GM18508 (cell line): Measurements from ENCODE around the gene PIGC.
"Not testable (repeated sequence)": the region's sequence is repeated elsewhere in the genome, so short reads cannot be mapped to it uniquely, and the experiment has no call there.

Experiments used
- ATAC-seq: cut with Tn5 transposase; IDR thresholded peaks from one replicate; pipeline ENCODE4 v1.9.1; 2021; ENCODE audit warnings: moderate number of reproducible peaks; ENCODE audit not compliant: insufficient read depth, unreplicated experiment

Gene PIGC

DNA sequence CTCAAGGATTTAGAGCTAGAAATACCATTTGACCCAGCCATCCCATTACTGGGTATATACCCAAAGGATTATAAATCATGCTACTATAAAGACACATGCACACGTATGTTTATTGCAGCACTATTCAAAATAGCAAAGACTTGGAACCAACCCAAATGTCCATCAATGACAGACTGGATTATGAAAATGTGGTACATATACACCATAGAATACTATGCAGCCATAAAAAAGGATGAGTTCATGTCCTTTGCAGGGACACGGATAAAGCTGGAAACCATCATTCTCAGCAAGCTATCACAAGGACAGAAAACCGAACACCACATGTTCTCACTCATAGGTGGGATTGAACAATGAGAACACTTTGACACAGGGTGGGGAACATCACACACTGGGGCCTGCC is 6.7 kb downstream of the PIGC start:
- ATAC-seq: not testable (repeated sequence)

- no peak for ATAC-seq
Observed at GRCh38 chr1:172431721-172432192, 12.1 kb downstream of the PIGC start.

DNA sequence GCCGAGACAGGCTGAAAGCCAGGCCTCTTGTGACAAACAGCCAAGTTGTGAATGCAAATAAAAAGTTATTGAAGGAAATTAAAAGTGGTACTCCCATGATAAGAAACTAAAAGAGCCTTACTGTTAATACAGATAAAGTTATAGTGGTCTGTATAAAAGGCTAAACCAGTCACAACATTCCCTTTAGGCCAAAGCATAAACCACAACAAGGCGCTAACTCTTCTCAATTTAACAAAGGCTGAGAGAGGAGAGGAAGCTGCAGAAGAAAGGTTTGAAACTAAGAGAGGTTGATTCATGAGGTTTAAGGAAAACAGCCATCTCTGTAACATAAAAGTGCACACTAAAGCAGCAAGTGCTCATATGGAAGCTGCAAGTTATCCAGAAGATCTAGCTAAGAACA is 12.7 kb downstream of the PIGC start:
- no peak for ATAC-seq

DNA sequence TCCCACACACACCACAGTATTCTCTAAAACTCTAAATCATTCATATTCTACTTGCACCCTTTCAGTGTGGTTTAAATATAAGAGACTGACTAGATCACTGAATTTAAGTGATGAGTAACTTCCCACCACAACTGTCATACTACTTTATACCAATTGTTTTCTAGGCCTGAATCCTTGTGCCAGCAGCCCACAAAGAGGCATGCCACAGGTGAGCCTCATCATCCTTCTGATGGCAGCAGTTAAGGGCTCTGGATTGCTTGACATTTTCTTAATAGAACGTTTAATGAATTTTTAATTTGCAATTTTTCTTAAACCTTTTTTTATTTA is 13.8 kb downstream of the PIGC start:
- ATAC-seq: no peak

DNA sequence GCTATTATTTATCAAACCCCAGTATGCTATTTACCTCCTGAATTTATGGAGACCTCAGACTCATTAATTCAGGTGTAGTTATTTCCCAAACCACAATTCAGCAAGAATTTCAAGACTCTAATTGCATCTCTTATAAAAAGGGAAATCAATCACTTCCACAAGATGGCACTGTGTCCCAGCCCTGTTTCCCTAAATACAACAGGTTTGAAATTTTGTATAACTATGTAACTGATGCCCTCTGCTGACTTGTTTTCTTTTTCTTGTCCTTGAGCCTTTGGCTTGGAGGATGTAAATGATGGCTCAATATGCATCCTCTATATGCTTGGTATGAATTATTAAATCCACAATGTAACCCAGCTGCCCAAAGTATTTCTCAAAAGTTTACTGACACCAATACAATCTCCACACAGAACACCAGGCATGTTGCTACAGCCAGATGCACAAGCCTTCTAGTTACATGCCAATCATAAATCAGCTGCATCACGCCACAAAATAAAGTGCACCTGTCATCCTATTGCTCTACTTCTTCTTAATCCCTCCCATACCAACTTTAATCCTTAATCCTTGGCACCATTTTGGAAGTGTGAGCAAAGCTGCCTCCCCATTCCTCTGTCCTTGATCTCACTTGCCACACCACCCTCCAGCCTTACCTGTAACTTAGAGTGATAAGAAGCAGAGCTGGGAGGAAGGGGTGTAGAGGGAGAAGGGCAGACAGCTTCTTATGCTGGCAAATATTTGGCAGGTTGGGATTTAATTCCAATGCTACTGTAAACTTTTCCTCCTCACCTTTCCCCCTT is 14.3 kb downstream of the PIGC start:
- no peak for ATAC-seq

GRCh38 chr1:172427191-172427590 is 16.7 kb downstream of the PIGC start:
- no peak for ATAC-seq

DNA sequence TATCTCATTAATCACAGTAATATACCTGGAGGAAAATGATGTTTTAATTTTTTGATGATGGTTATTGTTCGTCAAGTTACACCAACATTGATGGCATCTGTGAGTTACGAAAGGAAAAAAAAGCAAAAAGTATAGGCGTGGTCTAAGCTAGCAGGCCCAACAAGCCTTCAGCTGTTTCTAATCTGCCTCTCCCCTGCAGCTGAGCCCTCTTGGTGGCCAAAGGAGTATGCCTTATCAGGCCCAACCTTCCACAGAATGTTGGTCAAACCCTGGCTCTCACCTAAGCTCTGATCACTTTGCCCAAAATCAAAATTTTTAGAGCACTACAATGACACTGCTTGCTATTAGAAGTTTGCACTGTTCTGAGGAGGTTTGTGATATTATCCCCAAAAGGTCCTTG is 18.5 kb downstream of the PIGC start:
- no peak for ATAC-seq

- ATAC-seq: no peak
Observed at GRCh38 chr1:172423336-172423735, 20.5 kb downstream of the PIGC start.

- no peak for ATAC-seq
Observed at GRCh38 chr1:172421974-172422604, 21.8 kb downstream of the PIGC start.

DNA sequence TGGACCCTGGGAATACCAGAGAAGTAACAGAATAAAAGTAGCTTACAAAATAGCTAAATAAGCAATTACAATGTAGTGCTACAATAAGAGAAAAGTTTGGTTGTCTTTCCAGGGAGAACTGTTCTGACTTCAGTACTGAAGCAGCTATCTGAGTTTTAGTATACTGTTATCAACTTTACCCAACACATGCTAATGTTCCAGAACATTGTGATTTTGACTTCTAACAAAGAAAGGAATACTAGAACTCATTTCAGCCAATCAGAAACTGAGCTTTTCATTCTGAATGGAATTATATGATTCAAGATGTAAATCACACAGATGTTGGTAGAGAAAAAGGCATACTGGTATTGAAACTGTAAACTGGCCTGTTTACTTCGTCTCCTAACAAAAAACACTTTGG is 23.5 kb downstream of the PIGC start, which contains the start of gene C1orf105:
TSS of gene C1orf105 (plus strand) at position 301 of the 400 bp plus-strand sequence. CDS start 201 bp downstream, outside the sequence.
- no peak for ATAC-seq

GRCh38 chr1:172417557-172417956 is 26.3 kb downstream of the PIGC start:
- ATAC-seq: no peak

GRCh38 chr1:172416496-172417035 is 27.3 kb downstream of the PIGC start:
- no peak for ATAC-seq

DNA sequence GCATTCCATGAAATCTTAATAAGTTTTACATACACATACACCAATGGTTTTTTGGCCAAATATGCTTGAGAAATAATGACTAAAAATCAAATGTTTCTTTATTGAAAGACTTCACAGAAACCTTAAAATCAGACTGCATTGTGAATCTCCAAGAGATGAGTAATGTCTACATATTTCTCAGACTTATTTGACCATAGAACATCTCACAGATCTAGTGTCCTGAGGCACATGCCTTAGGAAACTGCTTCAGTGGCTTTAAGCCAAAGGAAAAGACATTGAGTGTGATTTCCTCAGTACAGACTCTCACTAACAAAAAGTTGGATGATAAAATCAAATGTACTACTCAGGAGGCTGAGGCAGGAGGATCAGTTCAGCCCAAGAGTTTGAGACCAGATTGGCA is 29.5 kb downstream of the PIGC start:
- no peak for ATAC-seq

GRCh38 chr1:172411791-172412338 is 32.0 kb downstream of the PIGC start:
- no peak for ATAC-seq

GRCh38 chr1:172410027-172410426 is 33.8 kb downstream of the PIGC start:
- no peak for ATAC-seq

- ATAC-seq: no peak
Observed at GRCh38 chr1:172408958-172409357, 34.9 kb downstream of the PIGC start.

- ATAC-seq: no peak
Observed at GRCh38 chr1:172406968-172407367, 36.9 kb downstream of the PIGC start.

DNA sequence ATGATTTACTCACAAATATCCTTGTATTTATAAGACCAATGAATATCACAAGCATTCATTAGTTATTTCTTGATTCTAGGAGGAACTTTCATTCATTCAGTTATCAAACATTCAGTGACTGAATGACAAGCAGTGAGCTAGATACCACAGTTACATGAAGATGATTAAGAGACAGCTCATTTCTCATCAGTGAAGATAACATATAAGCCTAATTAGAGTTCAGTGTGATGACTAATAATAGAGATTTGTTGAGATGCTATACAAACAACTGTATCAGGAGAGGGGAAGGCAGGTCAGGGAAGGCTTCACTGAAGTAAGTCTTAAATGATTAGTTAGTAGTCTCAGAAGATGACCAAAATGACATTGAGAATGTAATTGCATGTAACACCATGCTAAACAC is 38.0 kb downstream of the PIGC start:
- no peak for ATAC-seq

DNA sequence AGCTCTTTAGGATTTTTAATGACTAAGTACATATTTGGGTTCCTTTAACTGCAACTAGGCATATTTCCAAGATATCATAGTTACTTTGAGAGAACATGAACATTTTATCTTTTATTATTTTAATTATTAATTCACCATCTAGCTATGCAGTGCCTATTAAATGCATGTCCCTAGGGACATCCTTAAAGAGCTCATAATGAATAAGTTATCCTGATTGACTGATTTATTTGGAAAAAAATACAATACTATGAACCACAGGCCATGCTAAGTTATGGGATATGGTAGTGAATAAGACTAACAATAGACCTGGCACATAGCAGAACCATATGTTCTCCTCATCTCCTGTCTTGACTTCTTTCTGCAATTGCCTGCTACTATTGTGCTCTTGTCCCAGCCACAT is 39.7 kb downstream of the PIGC start:
- ATAC-seq: no peak

- no peak for ATAC-seq
Observed at GRCh38 chr1:172402878-172403569, 40.8 kb downstream of the PIGC start.

GRCh38 chr1:172401892-172402291 is 42.0 kb downstream of the PIGC start:
- ATAC-seq: no peak
